ENCODE results near the gene SEC14L1. TPM values are rescaled to one million over a fixed set of nuclear protein-coding genes. Genes with fewer than 3 reads are reported as not detected.

The SEC14L1 gene
- total RNA-seq, 1 experiment from 2014 or later, result 25.8 TPM

- Mint-ChIP-seq H3K27ac (ENCODE audit: low read depth, unreplicated experiment) (no peak overlapping the region), H3K9me3 (ENCODE audit: unreplicated experiment) (no peaks in the 10 kb centered on the region), H3K36me3 (ENCODE audit: insufficient read depth, unreplicated experiment) (no peaks in the 10 kb centered on the region), H3K27me3 (ENCODE audit: insufficient read depth, unreplicated experiment) (no peaks in the 10 kb centered on the region), H3K4me1 (ENCODE audit: insufficient read depth, unreplicated experiment) (no peaks in the 10 kb centered on the region), H3K4me3 (ENCODE audit: unreplicated experiment) (no peak overlapping the region)
- CTCF ChIA-PET, result interaction anchor here (0.8 kb wide), 1 partner anchor 26 kb away, joined by 3 read pairs; no protein-coding TSS in a partner anchor
- intact Hi-C loops (cut with micrococcal nuclease), result no loop called here
- no peak for TF ChIP-seq CTCF (IDR thresholded peaks at IDR 0.05; ENCODE audit: unreplicated experiment)
- BruUV-seq (replicated peaks), result no TSS peak
- no peak for DNase-seq (ENCODE audit: unreplicated experiment)
- POLR2A ChIA-PET, result interaction anchor here (0.7 kb wide), 1 partner anchor 12 kb away, joined by 3 read pairs; no protein-coding TSS in a partner anchor
These were observed 21.2 kb downstream of the SEC14L1 start for GRCh38 chr17:77161953-77162352.

- H3K4me3 Mint-ChIP-seq (ENCODE audit: unreplicated experiment), result no peak overlapping the region
- no peak overlapping the region for H3K27ac Mint-ChIP-seq (ENCODE audit: low read depth, unreplicated experiment)
- peaks cover 8% of the 10 kb centered on the region for H3K9me3 Mint-ChIP-seq (ENCODE audit: unreplicated experiment)
- CTCF ChIA-PET, result interaction anchor here (0.8 kb wide), 1 partner anchor 25 kb away, joined by 3 read pairs; no protein-coding TSS in a partner anchor
- POLR2A ChIA-PET, result no interaction called here
- no peak for TF ChIP-seq CTCF (IDR thresholded peaks at IDR 0.05; ENCODE audit: unreplicated experiment)
- no peak for DNase-seq (ENCODE audit: unreplicated experiment)
- H3K4me1 Mint-ChIP-seq (ENCODE audit: insufficient read depth, unreplicated experiment), result no peaks in the 10 kb centered on the region
- BruUV-seq (replicated peaks), result no TSS peak
- intact Hi-C loops (cut with micrococcal nuclease), result no loop called here
- H3K36me3 Mint-ChIP-seq (ENCODE audit: insufficient read depth, unreplicated experiment), result no peaks in the 10 kb centered on the region
- no peaks in the 10 kb centered on the region for H3K27me3 Mint-ChIP-seq (ENCODE audit: insufficient read depth, unreplicated experiment)
These were observed 22.2 kb downstream of the SEC14L1 start for GRCh38 chr17:77163001-77163400.

- BruUV-seq (replicated peaks), result no TSS peak
- H3K9me3 Mint-ChIP-seq (ENCODE audit: unreplicated experiment), result peaks cover 8% of the 10 kb centered on the region
- no peak for TF ChIP-seq CTCF (IDR thresholded peaks at IDR 0.05; ENCODE audit: unreplicated experiment)
- intact Hi-C loops (cut with micrococcal nuclease), result no loop called here
- no peak overlapping the region for H3K4me3 Mint-ChIP-seq (ENCODE audit: unreplicated experiment)
- H3K27ac Mint-ChIP-seq (ENCODE audit: low read depth, unreplicated experiment), result no peak overlapping the region
- DNase-seq (ENCODE audit: unreplicated experiment), result no peak
- ChIA-PET CTCF (no interaction called here), POLR2A (no interaction called here)
- no peaks in the 10 kb centered on the region for H3K27me3 Mint-ChIP-seq (ENCODE audit: insufficient read depth, unreplicated experiment)
- no peaks in the 10 kb centered on the region for H3K36me3 Mint-ChIP-seq (ENCODE audit: insufficient read depth, unreplicated experiment)
- no peaks in the 10 kb centered on the region for H3K4me1 Mint-ChIP-seq (ENCODE audit: insufficient read depth, unreplicated experiment)
These were observed 22.9 kb downstream of the SEC14L1 start for GRCh38 chr17:77163511-77164280.

- Mint-ChIP-seq H3K9me3 (ENCODE audit: unreplicated experiment) (peaks cover 8% of the 10 kb centered on the region), H3K27ac (ENCODE audit: low read depth, unreplicated experiment) (no peak overlapping the region), H3K27me3 (ENCODE audit: insufficient read depth, unreplicated experiment) (no peaks in the 10 kb centered on the region), H3K36me3 (ENCODE audit: insufficient read depth, unreplicated experiment) (peaks cover 4% of the 10 kb centered on the region), H3K4me3 (ENCODE audit: unreplicated experiment) (no peak overlapping the region), H3K4me1 (ENCODE audit: insufficient read depth, unreplicated experiment) (no peaks in the 10 kb centered on the region)
- TF ChIP-seq CTCF (IDR thresholded peaks at IDR 0.05; ENCODE audit: unreplicated experiment), result no peak
- no TSS peak for BruUV-seq (replicated peaks)
- POLR2A ChIA-PET, result interaction anchor here (0.7 kb wide), 1 partner anchor 144 kb away, joined by 3 read pairs; no protein-coding TSS in a partner anchor
- CTCF ChIA-PET, result interaction anchor here (0.6 kb wide), 1 partner anchor 118 kb away, joined by 4 read pairs; no protein-coding TSS in a partner anchor
- intact Hi-C loops (cut with micrococcal nuclease), result no loop called here
- DNase-seq (ENCODE audit: unreplicated experiment), result no peak
These were observed 23.8 kb downstream of the SEC14L1 start for GRCh38 chr17:77164483-77165091.

Measured in MCF 10A (cell line).